Astrocyte of the cerebellum (primary cell): ENCODE measurements around the gene GKN2.

ENCODE experiments used
- DNase-seq: peaks from one replicate; pipeline ENCODE4 v3.0.0-alpha.2; 2011; ENCODE audit warnings: low read depth
- H3K4me3 ChIP-seq: 2 replicates; pipeline ENCODE4 v1.5.1; 2011; ENCODE audit warnings: mild to moderate bottlenecking, low read depth, low read length, moderate library complexity
- CTCF ChIP-seq: IDR thresholded peaks from 2 replicates; pipeline ENCODE4 v1.5.1; 2012; ENCODE audit warnings: low read length, low read depth, moderate library complexity, mild to moderate bottlenecking; ENCODE audit errors: missing control alignments
- in situ Hi-C: cut with HindIII; loops from 2 replicates; pipeline ENCODE4 v1.10.0; 2017; ENCODE audit warnings: low sequenced_read_pairs

Gene GKN2

DNA sequence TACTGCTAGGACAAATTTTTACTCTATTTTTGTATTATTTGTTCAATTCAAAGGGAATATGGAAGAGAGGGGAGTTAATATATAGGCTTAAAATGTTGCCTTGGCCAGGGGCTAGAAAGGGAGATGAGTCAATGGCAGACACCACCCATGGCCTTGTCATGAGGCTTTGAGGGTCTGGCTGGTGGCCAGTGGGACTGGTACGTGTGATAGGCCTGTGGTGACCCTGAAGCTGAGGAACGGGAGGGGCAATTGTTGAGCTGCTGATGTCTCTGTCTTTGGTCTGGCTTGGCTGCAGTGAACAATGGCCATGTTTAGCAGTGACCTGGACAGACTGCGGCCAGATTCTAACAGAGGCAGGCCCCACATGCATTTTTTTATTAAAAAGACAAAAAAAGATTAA is 40.2 kb upstream of the GKN2 start:
- in situ Hi-C loops = no loop called here
- no peak for TF ChIP-seq CTCF
- no peak for DNase-seq
- no peak overlapping the region for H3K4me3 ChIP-seq

- no peak for DNase-seq
- in situ Hi-C loops = no loop called here
- TF ChIP-seq CTCF = no peak
- no peak overlapping the region for H3K4me3 ChIP-seq
Observed at GRCh38 chr2:68992341-68992740, 39.6 kb upstream of the GKN2 start.

GRCh38 chr2:68989035-68989434 is 36.3 kb upstream of the GKN2 start:
- DNase-seq = no peak
- in situ Hi-C loops = no loop called here
- no peak for TF ChIP-seq CTCF
- no peak overlapping the region for H3K4me3 ChIP-seq

DNA sequence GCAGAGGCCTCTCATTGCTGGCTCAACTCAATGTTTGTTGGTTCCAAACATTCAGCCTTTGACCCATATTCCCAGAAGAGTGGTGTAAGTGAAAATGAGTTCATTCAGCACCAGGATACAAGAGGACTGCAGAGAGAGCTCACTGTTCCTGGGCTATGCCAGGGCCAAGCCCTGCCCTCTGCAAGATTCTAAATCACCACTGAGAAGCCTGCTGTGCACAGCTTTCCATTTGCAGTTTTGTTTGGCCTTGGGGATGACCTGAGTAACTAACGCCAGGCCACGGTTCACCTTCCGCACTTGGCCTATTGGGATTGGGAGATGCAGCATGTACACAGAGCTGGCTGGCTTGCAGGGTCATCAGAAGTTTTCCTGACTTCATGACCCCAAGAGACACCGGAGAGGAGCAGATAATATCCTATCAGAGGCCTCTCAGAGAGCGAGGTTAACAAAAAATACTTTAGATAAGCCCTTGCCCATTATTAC is 34.4 kb upstream of the GKN2 start:
- in situ Hi-C loops = no loop called here
- TF ChIP-seq CTCF = no peak
- H3K4me3 ChIP-seq = no peak overlapping the region
- no peak for DNase-seq

DNA sequence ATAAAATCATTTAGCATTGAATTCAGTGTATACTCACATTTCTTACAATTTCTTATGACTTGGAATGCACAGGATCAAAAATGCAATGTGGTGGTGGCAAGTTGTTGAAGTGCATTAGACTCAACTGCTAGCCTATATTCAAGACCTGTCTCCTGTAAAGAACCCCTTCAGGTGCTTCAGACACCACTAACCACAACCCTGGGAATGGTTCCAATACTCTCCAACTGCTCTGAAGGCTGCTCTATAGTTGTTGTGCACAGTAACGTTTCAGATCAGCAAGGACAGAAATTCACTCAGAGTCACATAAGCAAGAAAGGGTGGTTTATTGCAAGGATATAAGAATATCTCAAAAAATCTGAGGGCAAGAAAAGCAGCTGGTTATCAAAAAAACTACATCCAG is 28.3 kb upstream of the GKN2 start:
- H3K4me3 ChIP-seq = no peak overlapping the region
- peak; percentile 31 for DNase-seq
- in situ Hi-C loops = no loop called here
- no peak for TF ChIP-seq CTCF

DNA sequence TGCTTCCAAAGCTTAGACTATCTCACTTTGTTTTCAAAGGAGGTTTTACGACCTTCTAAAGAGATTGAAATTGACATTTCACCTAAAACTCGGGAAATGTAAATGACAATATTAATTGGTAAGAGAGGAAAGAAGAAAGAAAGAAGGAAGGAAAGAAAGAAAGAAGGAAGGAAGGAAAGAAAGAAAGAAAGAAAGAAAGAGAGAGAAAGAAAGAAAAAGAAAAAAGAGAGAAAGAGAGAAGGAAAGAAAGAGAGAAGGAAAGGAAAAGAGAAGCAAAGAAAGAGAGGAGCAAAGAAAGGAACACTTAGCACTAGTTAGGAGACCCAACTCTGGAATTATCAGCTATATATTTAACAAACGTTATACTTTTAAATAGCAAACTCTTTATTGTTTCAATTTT is 25.4 kb upstream of the GKN2 start:
- no peak for TF ChIP-seq CTCF
- DNase-seq = no peak
- in situ Hi-C loops = no loop called here
- no peak overlapping the region for H3K4me3 ChIP-seq

- DNase-seq = no peak
- no peak for TF ChIP-seq CTCF
- in situ Hi-C loops = no loop called here
- H3K4me3 ChIP-seq = no peak overlapping the region
Observed at GRCh38 chr2:68977453-68977852, 24.8 kb upstream of the GKN2 start.
